Esophagus muscularis mucosa (tissue), 4 donors: ENCODE measurements around the gene TTC9. TPM values are rescaled to one million over a fixed set of nuclear protein-coding genes. Genes with fewer than 3 reads are reported as not detected.
A peak's percentile ranks its signal among the peaks of the same experiment; 100 is the strongest.

Experiments used
- DNase-seq: peaks from one replicate; pipeline ENCODE4 v3.0.0-alpha.2; 2017; ENCODE audit errors: extremely low spot score
- H3K27ac ChIP-seq, 4 donors: fragments of 200-600 bp; sonication (generic); replicated peaks in 1 of 4; 1 replicate in 3 of 4; 2 replicates in 1 of 4; pipeline ENCODE4 v1.5.1; 2016 to 2019; ENCODE audit warnings: mild to moderate bottlenecking in 1 of 4
- H3K27me3 ChIP-seq, 4 donors: fragments of 200-600 bp; sonication (generic); one replicate each; pipeline versions ENCODE4 v1.5.1 to v1.6.0; 2016 to 2019
- H3K36me3 ChIP-seq, 4 donors: fragments of 200-600 bp; sonication (generic); one replicate each; pipeline ENCODE4 v1.5.1; 2016 to 2019
- H3K4me1 ChIP-seq, 4 donors: fragments of 200-600 bp; sonication (generic); one replicate each; pipeline ENCODE4 v1.5.1; 2016 to 2019
- H3K4me3 ChIP-seq, 4 donors: fragments of 200-600 bp; sonication (generic); 1 replicate in 2 of 4; 2 replicates in 2 of 4; pipeline ENCODE4 v1.5.1; 2016 to 2019; ENCODE audit warnings: mild to moderate bottlenecking in 4 of 4, moderate library complexity in 1 of 4
- H3K9me3 ChIP-seq, 4 donors: fragments of 200-600 bp; sonication (generic); 1 replicate in 3 of 4; 2 replicates in 1 of 4; pipeline ENCODE4 v1.5.1; 2016 to 2019
- CTCF ChIP-seq, 3 experiments: fragments of 200-600 bp in 2 of 3; fragments of 450-650 bp in 1 of 3; sonication (generic) in 2 of 3; IDR thresholded peaks; one replicate each; pipeline ENCODE4 v1.5.1; 2017 to 2019; ENCODE audit warnings: antibody characterized with exemption in 3 of 3, mild to moderate bottlenecking in 2 of 3, moderate library complexity in 1 of 3
- EP300 ChIP-seq: sonication (generic); formaldehyde crosslinking; IDR thresholded peaks from one replicate; pipeline ENCODE4 v1.6.1; 2017; ENCODE audit warnings: antibody characterized with exemption
- POLR2A ChIP-seq: fragments of 450-650 bp; IDR thresholded peaks from one replicate; pipeline ENCODE4 v1.6.1; 2017; ENCODE audit warnings: antibody characterized with exemption, moderate library complexity, mild to moderate bottlenecking, low read depth
- POLR2AphosphoS5 ChIP-seq, 2 donors: sonication (generic); formaldehyde crosslinking; IDR thresholded peaks; one replicate each; pipeline ENCODE4 v1.6.1; 2017; ENCODE audit warnings: antibody characterized with exemption in 2 of 2
- WGBS: methylation state at CpG from one replicate; pipeline ENCODE4 v1.1.5; 2018; 5-methylcytosine and 5-hydroxymethylcytosine counted together
- intact Hi-C: fragments of 100-400 bp; cut with DNase I; formaldehyde crosslinking; loops from one replicate; pipeline ENCODE4 v1.15.1; 2023
- total RNA-seq, 4 donors: library from RNA; depleted of rRNA; stranded (reverse); fragments of >200 nt; gene quantifications; one replicate each; pipeline versions ENCODE4 v1.1.0 to v1.2.1, GENCODE V29; 2016

TTC9 gene
- total RNA-seq, 4 donors from 2014 or later, result 0.99 to 3.4 (median 1.9) TPM

- DNase-seq, result no peak
- peak overlapping the region; percentile 62 to 97 (median 75) for H3K4me3 ChIP-seq
- 59% methylated on average over 1 of the region's 1 CpG for WGBS
- no peaks in the 10 kb centered on the region for H3K9me3 ChIP-seq
- H3K4me1 ChIP-seq, result peaks cover 15 to 21% (median 18%) of the 10 kb centered on the region in 4 donors
- TF ChIP-seq EP300 (no peak), POLR2A (no peak)
- H3K36me3 ChIP-seq, result peaks cover 12 to 23% (median 21%) of the 10 kb centered on the region in 4 donors
- H3K27ac ChIP-seq, result no peak overlapping the region
- no peaks in the 10 kb centered on the region for H3K27me3 ChIP-seq
- intact Hi-C loops, result no loop called here
Observed at GRCh38 chr14:70599345-70599744, 42.4 kb upstream of the TTC9 start.

GRCh38 chr14:70600382-70601157 is 41.1 kb upstream of the TTC9 start, which contains the start of gene MED6:
Gene MED6 (minus strand): TSS chr14:70600655. CDS start chr14:70600637, 18 bp downstream.
- intact Hi-C loops, result loop anchor here (5.0 kb wide), 1 partner anchor 222 kb away; no protein-coding TSS in a partner anchor
- Histone ChIP-seq H3K4me3 (peak within 1 kb of the TSS; percentile 62 to 97 (median 75)), H3K27ac (peak within 1 kb of the TSS; percentile 67 to 80 (median 74)), H3K4me1 (peaks cover 15 to 21% (median 18%) of the 10 kb centered on the region in 4 donors), H3K9me3 (no peaks in the 10 kb centered on the region), H3K36me3 (peaks cover 3 to 11% (median 9%) of the 10 kb centered on the region in 4 donors), H3K27me3 (no peaks in the 10 kb centered on the region)
- DNase-seq, result peak; percentile 96
- under 1% methylated on average over 41 of the region's 43 CpGs for WGBS
- no peak for TF ChIP-seq CTCF (IDR thresholded peaks at IDR 0.05)
- no peak for TF ChIP-seq POLR2A
- peak; percentile 81 to 88 for TF ChIP-seq POLR2AphosphoS5 (IDR thresholded peaks at IDR 0.05)
- TF ChIP-seq EP300, result no peak

DNA sequence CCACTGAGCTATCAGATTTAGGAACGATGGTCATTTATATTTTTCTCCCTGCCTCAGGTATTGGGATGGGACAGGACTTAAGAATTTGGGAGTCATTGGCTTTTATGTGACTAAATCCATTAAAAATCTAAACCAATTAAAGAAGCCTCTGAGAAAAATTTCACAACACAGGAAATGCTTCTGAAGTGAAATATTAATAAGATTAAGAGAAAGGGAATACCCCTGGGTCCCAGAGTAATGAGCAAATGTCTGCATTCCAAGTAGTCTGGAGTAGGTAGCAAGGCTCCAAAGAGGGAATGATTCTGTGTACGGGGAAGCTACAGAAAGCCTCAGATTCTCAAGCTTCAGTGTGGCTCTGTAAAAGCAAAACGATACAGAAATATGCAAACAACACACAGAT is 40.6 kb upstream of the TTC9 start:
- 39% methylated on average over 3 of the region's 3 CpGs for WGBS
- Histone ChIP-seq H3K4me3 (peak overlapping the region; percentile 62 to 97 (median 75)), H3K27ac (peak overlapping the region; percentile 67 to 80 (median 74)), H3K4me1 (peaks cover 15 to 21% (median 18%) of the 10 kb centered on the region in 4 donors), H3K9me3 (no peaks in the 10 kb centered on the region), H3K36me3 (peaks cover 2 to 5% (median 3%) of the 10 kb centered on the region in 4 donors), H3K27me3 (peaks cover 0 to 5% (median 0%) of the 10 kb centered on the region in 4 donors)
- intact Hi-C loops, result loop anchor here (5.0 kb wide), 1 partner anchor 221 kb away; no protein-coding TSS in a partner anchor
- TF ChIP-seq CTCF (IDR thresholded peaks at IDR 0.05), result no peak
- TF ChIP-seq POLR2AphosphoS5 (IDR thresholded peaks at IDR 0.05), result no peak
- no peak for TF ChIP-seq EP300
- TF ChIP-seq POLR2A, result no peak
- DNase-seq, result no peak

DNA sequence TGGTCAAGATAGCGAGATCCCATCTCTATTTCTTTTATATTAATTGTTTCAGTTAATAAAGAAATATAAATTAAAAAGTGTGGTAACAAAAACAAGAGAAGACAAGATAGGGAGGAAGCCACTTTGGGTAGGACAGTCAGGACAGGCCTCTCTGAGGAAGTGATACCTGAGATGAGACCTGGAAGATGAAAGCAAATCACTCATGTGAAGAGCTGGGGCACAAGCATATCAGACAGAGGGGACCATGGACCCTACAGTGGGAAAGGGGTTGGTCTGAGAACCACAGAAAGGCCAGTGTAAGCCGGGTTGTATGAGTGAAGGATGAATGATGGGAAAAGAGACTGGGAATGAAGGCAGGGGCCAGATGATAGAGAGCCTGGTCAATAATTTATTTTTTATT is 39.5 kb upstream of the TTC9 start:
- no peak overlapping the region for H3K27ac ChIP-seq
- no peak overlapping the region for H3K4me3 ChIP-seq
- H3K36me3 ChIP-seq, result no peaks in the 10 kb centered on the region
- WGBS, result 90% methylated on average over 2 of the region's 2 CpGs
- H3K27me3 ChIP-seq, result peaks cover 0 to 12% (median 0%) of the 10 kb centered on the region in 4 donors
- peaks cover 15 to 21% (median 18%) of the 10 kb centered on the region in 4 donors for H3K4me1 ChIP-seq
- intact Hi-C loops, result loop anchor here (5.0 kb wide), 1 partner anchor 220 kb away; no protein-coding TSS in a partner anchor
- no peaks in the 10 kb centered on the region for H3K9me3 ChIP-seq
- TF ChIP-seq POLR2A, result no peak
- TF ChIP-seq POLR2AphosphoS5 (IDR thresholded peaks at IDR 0.05), result no peak
- no peak for TF ChIP-seq EP300
- no peak for TF ChIP-seq CTCF (IDR thresholded peaks at IDR 0.05)
- no peak for DNase-seq

DNA sequence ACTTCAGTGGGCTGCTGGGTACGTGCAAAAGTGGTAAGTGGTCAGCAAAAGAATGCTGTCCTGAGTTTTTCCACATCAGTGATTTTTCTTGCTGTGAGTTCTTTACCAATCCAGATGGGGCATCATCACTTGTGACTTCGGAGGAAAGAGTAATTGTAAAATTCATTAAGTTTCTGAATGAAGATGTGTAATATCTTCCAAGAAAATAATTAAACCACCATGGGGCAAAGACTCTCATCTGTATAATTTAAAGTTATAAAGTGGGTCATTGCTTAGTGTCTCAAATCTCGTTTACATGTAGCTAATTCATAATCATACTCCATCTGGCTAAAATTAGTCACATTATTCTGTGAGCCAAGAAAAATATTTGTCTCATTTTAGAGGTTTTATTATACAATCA is 30.5 kb upstream of the TTC9 start:
- H3K27me3 ChIP-seq, result peaks cover 0 to 47% (median 2%) of the 10 kb centered on the region in 4 donors
- H3K27ac ChIP-seq, result no peak overlapping the region
- intact Hi-C loops, result no loop called here

More for the DNA sequence above, 30.5 kb upstream of the TTC9 start:
- no peaks in the 10 kb centered on the region for H3K9me3 ChIP-seq
- 68% methylated on average over 3 of the region's 3 CpGs for WGBS
- DNase-seq, result no peak
- H3K4me1 ChIP-seq, result no peaks in the 10 kb centered on the region
- H3K4me3 ChIP-seq, result no peak overlapping the region
- H3K36me3 ChIP-seq, result no peaks in the 10 kb centered on the region
- no peak for TF ChIP-seq CTCF (IDR thresholded peaks at IDR 0.05)
- TF ChIP-seq EP300, result no peak
- TF ChIP-seq POLR2AphosphoS5 (IDR thresholded peaks at IDR 0.05), result no peak
- TF ChIP-seq POLR2A, result no peak
